Lower leg skin (tissue), 4 donors: ENCODE results near the gene SFMBT2. TPM values are rescaled to one million over a fixed set of nuclear protein-coding genes. Genes with fewer than 3 reads are reported as not detected.

Source experiments
- DNase-seq, 2 donors: peaks; one replicate each; pipeline ENCODE4 v3.0.0-alpha.2; 2019; ENCODE audit warnings: low spot score in 2 of 2
- H3K4me3 ChIP-seq: fragments of 200-600 bp; sonication (generic); 2 replicates; pipeline ENCODE4 v1.5.1; 2017; ENCODE audit warnings: mild to moderate bottlenecking, low read depth; ENCODE audit not compliant: poor library complexity, severe bottlenecking
- POLR2A ChIP-seq, 2 donors: fragments of 450-650 bp; IDR thresholded peaks; one replicate each; pipeline ENCODE4 v1.6.1; 2016 to 2017; ENCODE audit warnings: antibody characterized with exemption in 2 of 2, mild to moderate bottlenecking in 1 of 2, moderate library complexity in 1 of 2
- WGBS, 2 donors: methylation state at CpG; one replicate each; pipeline ENCODE4 v1.1.5; 2018; 5-methylcytosine and 5-hydroxymethylcytosine counted together
- intact Hi-C: fragments of 100-400 bp; cut with DNase I; formaldehyde crosslinking; loops from one replicate; pipeline ENCODE4 v1.15.0; 2023; ENCODE audit warnings: low total_unique reads
- total RNA-seq, 4 donors: library from RNA; depleted of rRNA; stranded (reverse); fragments of >200 nt; gene quantifications; one replicate each; pipeline ENCODE4 v1.1.0, GENCODE V29; 2016
- TF ChIP-seq, protein P1 (sequence below), 3 donors: fragments of 450-650 bp; IDR thresholded peaks; one replicate each; pipeline ENCODE4 v1.5.1; 2016; ENCODE audit warnings: antibody characterized with exemption in 3 of 3, mild to moderate bottlenecking in 3 of 3, moderate library complexity in 2 of 3

The SFMBT2 gene
- total RNA-seq, 4 donors from 2014 or later = 0.42 to 3.3 (median 1.9) TPM

- TF ChIP-seq, protein P1, sequence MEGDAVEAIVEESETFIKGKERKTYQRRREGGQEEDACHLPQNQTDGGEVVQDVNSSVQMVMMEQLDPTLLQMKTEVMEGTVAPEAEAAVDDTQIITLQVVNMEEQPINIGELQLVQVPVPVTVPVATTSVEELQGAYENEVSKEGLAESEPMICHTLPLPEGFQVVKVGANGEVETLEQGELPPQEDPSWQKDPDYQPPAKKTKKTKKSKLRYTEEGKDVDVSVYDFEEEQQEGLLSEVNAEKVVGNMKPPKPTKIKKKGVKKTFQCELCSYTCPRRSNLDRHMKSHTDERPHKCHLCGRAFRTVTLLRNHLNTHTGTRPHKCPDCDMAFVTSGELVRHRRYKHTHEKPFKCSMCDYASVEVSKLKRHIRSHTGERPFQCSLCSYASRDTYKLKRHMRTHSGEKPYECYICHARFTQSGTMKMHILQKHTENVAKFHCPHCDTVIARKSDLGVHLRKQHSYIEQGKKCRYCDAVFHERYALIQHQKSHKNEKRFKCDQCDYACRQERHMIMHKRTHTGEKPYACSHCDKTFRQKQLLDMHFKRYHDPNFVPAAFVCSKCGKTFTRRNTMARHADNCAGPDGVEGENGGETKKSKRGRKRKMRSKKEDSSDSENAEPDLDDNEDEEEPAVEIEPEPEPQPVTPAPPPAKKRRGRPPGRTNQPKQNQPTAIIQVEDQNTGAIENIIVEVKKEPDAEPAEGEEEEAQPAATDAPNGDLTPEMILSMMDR (IDR thresholded peaks at IDR 0.05) = no peak
- no peak for TF ChIP-seq POLR2A (IDR thresholded peaks at IDR 0.05)
- H3K4me3 ChIP-seq = no peak overlapping the region
- no peak for DNase-seq
- intact Hi-C loops = no loop called here
- WGBS, 2 donors = 96 to 99% methylated on average over 3 of the region's 3 CpGs
These were observed 60.2 kb downstream of the SFMBT2 start for GRCh38 chr10:7350541-7351195.

DNA sequence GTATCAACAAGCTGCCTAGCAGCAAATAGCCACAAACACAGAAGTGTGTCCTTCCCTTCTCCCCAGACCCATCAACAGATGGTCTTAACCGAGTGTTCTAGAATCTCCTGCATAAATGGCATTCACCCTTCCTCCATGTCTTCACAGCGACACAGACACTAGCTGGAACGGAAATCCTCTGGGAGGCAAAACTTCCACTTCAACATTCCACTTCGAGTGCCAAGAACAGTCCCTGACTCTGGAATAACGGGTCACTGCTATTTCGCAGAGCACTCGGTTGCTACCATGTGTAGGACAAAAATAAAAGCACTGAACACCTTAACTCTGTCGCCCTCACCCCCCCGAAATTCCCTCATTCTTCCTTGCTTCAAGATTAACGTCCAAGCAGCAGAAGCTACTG, 65.1 kb downstream of the SFMBT2 start:
- no peak for DNase-seq
- H3K4me3 ChIP-seq = no peak overlapping the region
- WGBS, 2 donors = 78 to 85% methylated on average over 10 of the region's 10 CpGs
- intact Hi-C loops = no loop called here
- TF ChIP-seq, protein P1 (IDR thresholded peaks at IDR 0.05) = no peak
- no peak for TF ChIP-seq POLR2A (IDR thresholded peaks at IDR 0.05)

- 92 to 98% methylated on average over 3 of the region's 3 CpGs for WGBS, 2 donors
- intact Hi-C loops = no loop called here
- no peak for DNase-seq
These were observed 67.8 kb downstream of the SFMBT2 start for GRCh38 chr10:7343040-7343439.

DNA sequence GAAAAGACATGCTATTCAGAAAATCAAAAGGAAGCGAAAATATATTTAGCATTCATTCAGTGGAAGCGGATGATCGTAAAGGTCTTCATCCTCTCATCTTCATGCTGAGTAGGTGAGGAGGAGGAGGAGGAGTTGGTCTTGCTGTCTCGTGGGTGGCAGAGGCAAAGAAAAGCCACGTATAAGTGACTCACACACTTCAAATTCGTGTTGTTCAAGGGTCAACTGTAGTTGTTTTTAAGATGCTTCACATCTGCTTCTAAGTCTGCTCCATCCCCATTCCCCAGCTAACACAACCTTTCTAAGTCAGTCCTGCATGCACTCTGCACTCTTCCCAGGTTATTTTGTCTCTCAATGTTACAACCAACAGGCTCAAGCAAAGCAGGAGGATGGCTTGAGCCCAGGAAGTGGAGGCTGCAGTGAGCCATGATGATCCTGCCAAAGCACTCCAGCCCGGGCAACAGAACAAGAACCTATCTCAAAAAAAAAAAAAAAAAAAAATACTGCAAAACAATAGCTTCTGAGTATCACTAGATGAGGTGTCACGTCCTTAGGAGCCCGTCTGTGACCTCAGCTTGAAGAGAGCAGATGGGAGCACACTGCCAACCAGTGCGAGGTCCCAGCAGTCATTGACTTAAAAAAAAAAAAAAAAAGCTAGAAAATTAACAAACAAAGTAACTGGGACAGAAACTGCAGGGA, 70.5 kb downstream of the SFMBT2 start:
- 75 to 76% methylated on average over 10 of the region's 10 CpGs for WGBS, 2 donors

More at GRCh38 chr10:7343040-7343439, 67.8 kb downstream of the SFMBT2 start:
- no peak for TF ChIP-seq POLR2A (IDR thresholded peaks at IDR 0.05)
- TF ChIP-seq, protein P1 (IDR thresholded peaks at IDR 0.05) = no peak
- no peak overlapping the region for H3K4me3 ChIP-seq

DNA sequence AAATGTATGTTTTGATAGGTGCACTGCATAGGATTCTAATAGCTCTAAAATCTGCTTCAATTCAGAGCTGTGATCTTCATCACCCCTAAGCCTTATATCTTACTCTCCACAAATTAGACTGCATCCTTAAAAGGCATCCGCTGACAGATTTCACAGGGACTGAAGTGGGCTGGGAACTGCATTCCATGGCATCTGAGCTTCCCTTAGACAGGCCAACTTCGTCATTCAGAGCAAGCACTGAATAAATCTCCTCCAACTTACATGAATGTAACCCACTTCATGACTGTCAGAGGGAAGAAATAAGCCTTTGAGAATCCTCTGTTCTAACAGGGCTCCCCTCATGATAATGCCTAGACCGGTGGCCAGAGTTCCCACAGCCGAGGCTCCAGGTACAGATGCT, 71.3 kb downstream of the SFMBT2 start:
- 87 to 89% methylated on average over 4 of the region's 4 CpGs for WGBS, 2 donors
- no peak overlapping the region for H3K4me3 ChIP-seq
- TF ChIP-seq, protein P1 (IDR thresholded peaks at IDR 0.05) = no peak
- intact Hi-C loops = no loop called here
- no peak for DNase-seq

More for the DNA sequence above, 70.5 kb downstream of the SFMBT2 start:
- intact Hi-C loops = no loop called here
- TF ChIP-seq POLR2A (IDR thresholded peaks at IDR 0.05) = no peak
- TF ChIP-seq, protein P1 (IDR thresholded peaks at IDR 0.05) = no peak
- no peak for DNase-seq
- H3K4me3 ChIP-seq = no peak overlapping the region
